GM13976 (cell line): ENCODE results near the gene HLA-A.
A peak's percentile ranks its signal among the peaks of the same experiment; 100 is the strongest.

Source experiments
- DNase-seq: peaks from one replicate; pipeline ENCODE4 v3.0.0; 2012; ENCODE audit warnings: low spot score
- CTCF ChIP-seq: IDR thresholded peaks from 2 replicates; pipeline ENCODE4 v1.5.1; 2012; ENCODE audit warnings: borderline replicate concordance, mild to moderate bottlenecking; ENCODE audit not compliant: insufficient read depth; ENCODE audit errors: extremely low read depth, missing control alignments, control extremely low read depth
- in situ Hi-C: fragments of 300-500 bp; cut with MboI; formaldehyde crosslinking; loops from one replicate; pipeline ENCODE4 v1.12.0; 2022; ENCODE audit warnings: low sequenced_read_pairs, mixed read lengths, inconsistent platforms; ENCODE audit not compliant: unreplicated experiment

The HLA-A gene

GRCh38 chr6:29943053-29943966, 978 bp downstream of the HLA-A start:
- peak; percentile 24 for DNase-seq
- in situ Hi-C loops: loop anchor here (5.0 kb wide), 1 partner anchor 56 kb away; no protein-coding TSS in a partner anchor
- TF ChIP-seq CTCF: no peak

GRCh38 chr6:29945281-29945820, 3.0 kb downstream of the HLA-A start:
- DNase-seq: no peak
- in situ Hi-C loops: no loop called here
- no peak for TF ChIP-seq CTCF

- DNase-seq: no peak
- TF ChIP-seq CTCF: no peak
- in situ Hi-C loops: no loop called here
Observed at GRCh38 chr6:29946223-29947076, 4.1 kb downstream of the HLA-A start.

- in situ Hi-C loops: no loop called here
- no peak for TF ChIP-seq CTCF
- DNase-seq: no peak
Observed at GRCh38 chr6:29947077-29947980, 5.0 kb downstream of the HLA-A start.

- DNase-seq: no peak
- no peak for TF ChIP-seq CTCF
- in situ Hi-C loops: no loop called here
Observed at GRCh38 chr6:29948277-29948676, 5.9 kb downstream of the HLA-A start.
